Measurements from ENCODE around the gene CARHSP1.

The CARHSP1 gene

GRCh38 chr16:8908810-8909468 is 40.1 kb upstream of the CARHSP1 start:
- DNase-seq (ENCODE audit: low read depth in 2 of 2), result no peak
- TF ChIP-seq, protein P1, sequence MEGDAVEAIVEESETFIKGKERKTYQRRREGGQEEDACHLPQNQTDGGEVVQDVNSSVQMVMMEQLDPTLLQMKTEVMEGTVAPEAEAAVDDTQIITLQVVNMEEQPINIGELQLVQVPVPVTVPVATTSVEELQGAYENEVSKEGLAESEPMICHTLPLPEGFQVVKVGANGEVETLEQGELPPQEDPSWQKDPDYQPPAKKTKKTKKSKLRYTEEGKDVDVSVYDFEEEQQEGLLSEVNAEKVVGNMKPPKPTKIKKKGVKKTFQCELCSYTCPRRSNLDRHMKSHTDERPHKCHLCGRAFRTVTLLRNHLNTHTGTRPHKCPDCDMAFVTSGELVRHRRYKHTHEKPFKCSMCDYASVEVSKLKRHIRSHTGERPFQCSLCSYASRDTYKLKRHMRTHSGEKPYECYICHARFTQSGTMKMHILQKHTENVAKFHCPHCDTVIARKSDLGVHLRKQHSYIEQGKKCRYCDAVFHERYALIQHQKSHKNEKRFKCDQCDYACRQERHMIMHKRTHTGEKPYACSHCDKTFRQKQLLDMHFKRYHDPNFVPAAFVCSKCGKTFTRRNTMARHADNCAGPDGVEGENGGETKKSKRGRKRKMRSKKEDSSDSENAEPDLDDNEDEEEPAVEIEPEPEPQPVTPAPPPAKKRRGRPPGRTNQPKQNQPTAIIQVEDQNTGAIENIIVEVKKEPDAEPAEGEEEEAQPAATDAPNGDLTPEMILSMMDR (IDR thresholded peaks at IDR 0.05; ENCODE audit: low read depth, low read length), result no peak
- H3K4me3 ChIP-seq (replicated peaks in 1 of 2; ENCODE audit: low read depth in 2 of 2, low read length in 2 of 2), result no peak overlapping the region

DNA sequence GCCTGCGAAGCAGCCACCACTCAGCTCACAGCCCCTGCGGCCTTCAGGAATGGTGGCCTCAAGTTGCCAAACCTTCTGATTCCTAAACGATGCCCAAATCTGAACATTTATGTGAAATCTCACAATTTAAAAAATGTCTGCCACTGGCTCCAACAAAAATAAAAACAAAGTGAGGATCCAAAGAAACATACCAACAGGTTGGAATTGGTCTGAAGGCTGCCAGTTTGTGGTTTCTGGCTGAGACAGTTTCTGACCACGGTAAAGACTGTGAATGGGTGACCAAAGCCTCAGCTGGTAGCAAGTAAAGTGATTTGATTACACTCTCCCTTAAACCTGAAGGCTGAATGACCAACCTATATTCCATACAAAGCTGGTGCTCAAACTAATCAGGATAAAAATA is 38.3 kb upstream of the CARHSP1 start:
- TF ChIP-seq, protein P1 (IDR thresholded peaks at IDR 0.05; ENCODE audit: low read depth, low read length), result no peak
- DNase-seq (ENCODE audit: low read depth in 2 of 2), result no peak

GRCh38 chr16:8905795-8906591 is 37.2 kb upstream of the CARHSP1 start:
- TF ChIP-seq, protein P1 (IDR thresholded peaks at IDR 0.05; ENCODE audit: low read depth, low read length), result peak; percentile 26
- no peak for DNase-seq (ENCODE audit: low read depth in 2 of 2)
- H3K4me3 ChIP-seq (replicated peaks in 1 of 2; ENCODE audit: low read depth in 2 of 2, low read length in 2 of 2), result no peak overlapping the region

More for the DNA sequence above, 38.3 kb upstream of the CARHSP1 start:
- no peak overlapping the region for H3K4me3 ChIP-seq (replicated peaks in 1 of 2; ENCODE audit: low read depth in 2 of 2, low read length in 2 of 2)

DNA sequence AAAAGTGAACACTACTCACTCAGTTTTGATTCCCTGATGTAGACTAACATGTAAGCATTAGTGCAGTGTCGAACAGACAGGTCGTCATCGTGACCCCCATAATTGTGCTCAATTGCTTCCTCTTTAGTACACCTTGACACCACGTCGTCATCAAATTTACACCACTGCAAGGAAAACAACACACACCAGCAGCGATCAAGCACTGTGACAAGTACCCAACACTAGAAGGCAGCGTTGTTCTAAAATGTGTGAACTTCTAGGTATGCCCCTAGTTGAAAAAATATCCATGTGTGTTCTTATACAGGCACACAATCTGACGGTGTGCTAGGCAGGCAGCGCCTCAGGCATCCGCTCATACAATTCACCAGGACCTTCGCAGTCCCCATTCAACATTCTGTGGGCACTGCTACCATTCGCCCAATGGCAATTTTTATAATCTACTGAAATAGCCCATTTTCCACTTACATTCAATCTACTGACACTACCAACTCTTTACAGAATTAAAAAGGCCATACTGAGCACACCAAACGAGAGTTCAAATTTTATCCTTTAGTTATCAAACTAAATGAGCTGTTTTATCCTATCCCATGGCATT is 36.5 kb upstream of the CARHSP1 start:
- TF ChIP-seq, protein P1 (IDR thresholded peaks at IDR 0.05; ENCODE audit: low read depth, low read length), result peak; percentile 45
- H3K4me3 ChIP-seq (replicated peaks in 1 of 2; ENCODE audit: low read depth in 2 of 2, low read length in 2 of 2), result no peak overlapping the region
- peak; percentile 51 to 60 for DNase-seq (ENCODE audit: low read depth in 2 of 2)

- no peak overlapping the region for H3K4me3 ChIP-seq (replicated peaks in 1 of 2; ENCODE audit: low read depth in 2 of 2, low read length in 2 of 2)
- no peak for DNase-seq (ENCODE audit: low read depth in 2 of 2)
- TF ChIP-seq, protein P1 (IDR thresholded peaks at IDR 0.05; ENCODE audit: low read depth, low read length), result no peak
Observed at GRCh38 chr16:8904018-8904430, 35.2 kb upstream of the CARHSP1 start.

DNA sequence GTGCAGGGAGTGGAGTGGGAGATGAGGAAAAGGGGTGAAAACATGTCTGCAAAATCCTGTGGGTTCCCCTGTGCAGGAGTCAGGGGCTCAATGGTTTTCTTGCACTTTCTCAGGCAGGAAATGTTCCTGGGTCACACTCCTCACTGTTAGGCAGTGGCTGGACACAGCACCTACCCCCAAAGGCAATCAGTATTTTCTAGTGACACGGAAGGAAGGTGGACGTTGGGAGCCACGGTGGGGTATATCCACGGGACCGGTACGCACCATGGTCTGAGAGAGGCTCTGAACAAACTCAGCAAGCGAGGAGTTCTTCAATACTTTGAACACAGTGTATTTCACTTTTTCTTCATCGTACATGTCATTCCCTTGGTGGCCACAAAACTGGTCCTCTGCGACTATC is 34.2 kb upstream of the CARHSP1 start:
- TF ChIP-seq, protein P1 (IDR thresholded peaks at IDR 0.05; ENCODE audit: low read depth, low read length), result no peak

More for the DNA sequence above, 34.2 kb upstream of the CARHSP1 start:
- no peak for DNase-seq (ENCODE audit: low read depth in 2 of 2)
- no peak overlapping the region for H3K4me3 ChIP-seq (replicated peaks in 1 of 2; ENCODE audit: low read depth in 2 of 2, low read length in 2 of 2)

Data from cardiac fibroblast (primary cell).